Stimulated activated effector memory CD8-positive, alpha-beta T cell treated with anti-CD3 and anti-CD28 coated beads, Interleukin-12 subunit alpha, Interleukin-12 subunit beta, amount 100 ng/mL, for 72 hours (primary cell): ENCODE measurements around the gene SEPTIN2.
"Not testable (repeated sequence)": the region's sequence is repeated elsewhere in the genome, so short reads cannot be mapped to it uniquely, and the experiment has no call there.

Source experiments
- ATAC-seq: fragments of 150-1000 bp; cut with Tn5 transposase; 2 replicates; pipeline ENCODE4 v1.10.0; 2021
- DNase-seq, 2 donors: peaks; one replicate each; pipeline ENCODE4 v3.0.0; 2021 to 2022; ENCODE audit warnings: low spot score in 2 of 2
- H3K27ac Mint-ChIP-seq: one replicate; pipeline ENCODE4 v1.8.0; 2022; ENCODE audit warnings: mild to moderate bottlenecking, mixed read lengths
- H3K36me3 Mint-ChIP-seq: one replicate; pipeline ENCODE4 v1.8.0; 2022; ENCODE audit warnings: mild to moderate bottlenecking, mixed read lengths
- H3K4me1 Mint-ChIP-seq: one replicate; pipeline ENCODE4 v1.8.0; 2022; ENCODE audit warnings: mixed read lengths
- H3K4me3 Mint-ChIP-seq: one replicate; pipeline ENCODE4 v1.8.0; 2022; ENCODE audit warnings: mild to moderate bottlenecking, mixed read lengths
- H3K9me3 Mint-ChIP-seq: one replicate; pipeline ENCODE4 v1.8.0; 2022; ENCODE audit warnings: mixed read lengths

SEPTIN2 gene

GRCh38 chr2:241315879-241316631 is at the start of gene SEPTIN2:
TSS of gene SEPTIN2 (plus strand) at chr2:241315925. CDS start at chr2:241324233, 8,308 bp downstream.
- Mint-ChIP-seq H3K27ac (peak within 1 kb of the TSS; percentile 100), H3K36me3 (peaks cover 62% of the 10 kb centered on the region), H3K9me3 (no peaks in the 10 kb centered on the region), H3K4me3 (peak within 1 kb of the TSS; percentile 95), H3K4me1 (peaks cover 64% of the 10 kb centered on the region)
- peak; percentile 63 for ATAC-seq
- DNase-seq: peak; percentile 72 to 94

GRCh38 chr2:241267249-241268067 is 48.3 kb upstream of the SEPTIN2 start:
- H3K4me1 Mint-ChIP-seq: peaks cover 48% of the 10 kb centered on the region
- H3K27ac Mint-ChIP-seq: peak overlapping the region; percentile 82
- no peak overlapping the region for H3K4me3 Mint-ChIP-seq
- DNase-seq (no peak), ATAC-seq (no peak)
- H3K36me3 Mint-ChIP-seq: peaks cover 75% of the 10 kb centered on the region
- H3K9me3 Mint-ChIP-seq: no peaks in the 10 kb centered on the region

GRCh38 chr2:241268306-241268705 is 47.4 kb upstream of the SEPTIN2 start:
- no peak overlapping the region for H3K4me3 Mint-ChIP-seq
- no peaks in the 10 kb centered on the region for H3K9me3 Mint-ChIP-seq

GRCh38 chr2:241268716-241269445 is 46.8 kb upstream of the SEPTIN2 start:
- DNase-seq (no peak), ATAC-seq (no peak)
- Mint-ChIP-seq H3K27ac (peak overlapping the region; percentile 82), H3K4me3 (no peak overlapping the region), H3K36me3 (peaks cover 67% of the 10 kb centered on the region), H3K9me3 (no peaks in the 10 kb centered on the region), H3K4me1 (peaks cover 52% of the 10 kb centered on the region)

More at GRCh38 chr2:241268306-241268705, 47.4 kb upstream of the SEPTIN2 start:
- Mint-ChIP-seq H3K4me1 (peaks cover 47% of the 10 kb centered on the region), H3K36me3 (peaks cover 70% of the 10 kb centered on the region), H3K27ac (peak overlapping the region; percentile 82)
- ATAC-seq: no peak
- no peak for DNase-seq

- Mint-ChIP-seq H3K36me3 (peaks cover 57% of the 10 kb centered on the region), H3K27ac (no peak overlapping the region), H3K9me3 (peaks cover under 1% of the 10 kb centered on the region), H3K4me1 (peaks cover 63% of the 10 kb centered on the region), H3K4me3 (peak overlapping the region; percentile 81)
- ATAC-seq (no peak), DNase-seq (no peak)
Observed at GRCh38 chr2:241269707-241270520, 45.8 kb upstream of the SEPTIN2 start.

- H3K4me3 Mint-ChIP-seq: peak overlapping the region; percentile 81
- peaks cover 67% of the 10 kb centered on the region for H3K4me1 Mint-ChIP-seq
- H3K27ac Mint-ChIP-seq: peak overlapping the region; percentile 70
- H3K9me3 Mint-ChIP-seq: peaks cover 6% of the 10 kb centered on the region
- no peak for ATAC-seq
- no peak for DNase-seq
- peaks cover 51% of the 10 kb centered on the region for H3K36me3 Mint-ChIP-seq
Observed at GRCh38 chr2:241270531-241270930, 45.2 kb upstream of the SEPTIN2 start.

- H3K9me3 Mint-ChIP-seq: peaks cover 9% of the 10 kb centered on the region
- ATAC-seq (peak; percentile 73), DNase-seq (peak; percentile 34 to 71)
- peak overlapping the region; percentile 81 for H3K4me3 Mint-ChIP-seq
- peak overlapping the region; percentile 70 for H3K27ac Mint-ChIP-seq
- peaks cover 67% of the 10 kb centered on the region for H3K4me1 Mint-ChIP-seq
- peaks cover 44% of the 10 kb centered on the region for H3K36me3 Mint-ChIP-seq
Observed at GRCh38 chr2:241271706-241272302, 43.9 kb upstream of the SEPTIN2 start.

- H3K9me3 Mint-ChIP-seq: peaks cover 9% of the 10 kb centered on the region
- H3K4me1 Mint-ChIP-seq: peaks cover 67% of the 10 kb centered on the region
- ATAC-seq: peak; percentile 84
- peaks cover 37% of the 10 kb centered on the region for H3K36me3 Mint-ChIP-seq
- peak overlapping the region; percentile 81 for H3K4me3 Mint-ChIP-seq
- DNase-seq: peak; percentile 42 to 73
- H3K27ac Mint-ChIP-seq: peak overlapping the region; percentile 86
Observed at GRCh38 chr2:241272303-241273209, 43.2 kb upstream of the SEPTIN2 start.

GRCh38 chr2:241273210-241274020 is 42.3 kb upstream of the SEPTIN2 start:
- peaks cover 9% of the 10 kb centered on the region for H3K9me3 Mint-ChIP-seq
- peaks cover 28% of the 10 kb centered on the region for H3K36me3 Mint-ChIP-seq
- H3K4me1 Mint-ChIP-seq: peaks cover 59% of the 10 kb centered on the region
- DNase-seq (no peak), ATAC-seq (no peak)
- peak overlapping the region; percentile 86 for H3K27ac Mint-ChIP-seq
- peak overlapping the region; percentile 81 for H3K4me3 Mint-ChIP-seq

GRCh38 chr2:241274127-241274526 is 41.6 kb upstream of the SEPTIN2 start:
- H3K9me3 Mint-ChIP-seq: peaks cover 9% of the 10 kb centered on the region
- H3K4me3 Mint-ChIP-seq: no peak overlapping the region
- no peak for DNase-seq
- H3K36me3 Mint-ChIP-seq: peaks cover 21% of the 10 kb centered on the region
- no peak for ATAC-seq
- H3K27ac Mint-ChIP-seq: no peak overlapping the region
- H3K4me1 Mint-ChIP-seq: peaks cover 54% of the 10 kb centered on the region

- H3K4me3 Mint-ChIP-seq: no peak overlapping the region
- H3K4me1 Mint-ChIP-seq: peaks cover 49% of the 10 kb centered on the region
- ATAC-seq (no peak), DNase-seq (no peak)
- H3K27ac Mint-ChIP-seq: no peak overlapping the region
- peaks cover 20% of the 10 kb centered on the region for H3K36me3 Mint-ChIP-seq
- peaks cover 9% of the 10 kb centered on the region for H3K9me3 Mint-ChIP-seq
Observed at GRCh38 chr2:241275504-241275903, 40.2 kb upstream of the SEPTIN2 start.

GRCh38 chr2:241275910-241276309 is 39.8 kb upstream of the SEPTIN2 start:
- no peak overlapping the region for H3K4me3 Mint-ChIP-seq
- ATAC-seq: no peak
- peaks cover 9% of the 10 kb centered on the region for H3K9me3 Mint-ChIP-seq
- peaks cover 20% of the 10 kb centered on the region for H3K36me3 Mint-ChIP-seq
- DNase-seq: no peak
- peaks cover 45% of the 10 kb centered on the region for H3K4me1 Mint-ChIP-seq
- no peak overlapping the region for H3K27ac Mint-ChIP-seq

- not testable (repeated sequence) for H3K36me3 Mint-ChIP-seq
Observed at GRCh38 chr2:241278306-241278705, 37.4 kb upstream of the SEPTIN2 start.

More at GRCh38 chr2:241278306-241278705, 37.4 kb upstream of the SEPTIN2 start:
- not testable (repeated sequence) for ATAC-seq, H3K27ac Mint-ChIP-seq, H3K9me3 Mint-ChIP-seq, H3K4me3 Mint-ChIP-seq, DNase-seq
- peaks cover 41% of the 10 kb centered on the region for H3K4me1 Mint-ChIP-seq
